ENCODE measurements around the gene PHRF1. TPM values are rescaled to one million over a fixed set of nuclear protein-coding genes. Genes with fewer than 3 reads are reported as not detected.

The PHRF1 gene
- total RNA-seq, 3 donors from 2014 or later (not counting 1 experiment from before 2014, with no cell fraction given): 46.1 to 52.0 (median 46.9) TPM

GRCh38 chr11:655036-655726, 78.9 kb downstream of the PHRF1 start:
- DNase-seq (no peak), ATAC-seq (no peak)
- no peaks in the 10 kb centered on the region for H3K27me3 ChIP-seq (ENCODE audit: control insufficient read depth, insufficient read depth, low read length)
- no peak overlapping the region for H3K27ac ChIP-seq (ENCODE audit: low read length)
- Mint-ChIP-seq H3K36me3 (no peaks in the 10 kb centered on the region), H3K27ac (no peak overlapping the region), H3K4me3 (no peak overlapping the region), H3K9me3 (no peaks in the 10 kb centered on the region), H3K4me1 (no peaks in the 10 kb centered on the region), H3K27me3 (ENCODE audit: low read depth in 2 of 2) (no peaks in the 10 kb centered on the region)
- TF ChIP-seq CTCF (IDR thresholded peaks at IDR 0.05): no peak
- H3K9me3 ChIP-seq (ENCODE audit: control insufficient read depth, insufficient read depth, low read length): no peaks in the 10 kb centered on the region
- 96% methylated on average over 30 of the region's 30 CpGs for WGBS (ENCODE audit: insufficient coverage)
- peaks cover 14% of the 10 kb centered on the region for H3K36me3 ChIP-seq (ENCODE audit: control insufficient read depth, insufficient read depth, low read length)
- H3K4me3 ChIP-seq (ENCODE audit: low read length): no peak overlapping the region
- intact Hi-C loops (cut with micrococcal nuclease): loop anchor here (10.0 kb wide), 1 partner anchor 70 kb away; no protein-coding TSS in a partner anchor
- no peaks in the 10 kb centered on the region for H3K4me1 ChIP-seq (ENCODE audit: control insufficient read depth, insufficient read depth, low read length)

- WGBS (ENCODE audit: insufficient coverage): 97% methylated on average over 14 of the region's 14 CpGs
- no peaks in the 10 kb centered on the region for H3K4me1 Mint-ChIP-seq
- Histone ChIP-seq H3K27me3 (ENCODE audit: control insufficient read depth, insufficient read depth, low read length) (no peaks in the 10 kb centered on the region), H3K9me3 (ENCODE audit: control insufficient read depth, insufficient read depth, low read length) (no peaks in the 10 kb centered on the region), H3K4me3 (ENCODE audit: low read length) (no peak overlapping the region), H3K36me3 (ENCODE audit: control insufficient read depth, insufficient read depth, low read length) (peaks cover 13% of the 10 kb centered on the region), H3K27ac (ENCODE audit: low read length) (no peak overlapping the region), H3K4me1 (ENCODE audit: control insufficient read depth, insufficient read depth, low read length) (no peaks in the 10 kb centered on the region)
- no peak overlapping the region for H3K27ac Mint-ChIP-seq
- H3K27me3 Mint-ChIP-seq (ENCODE audit: low read depth in 2 of 2): no peaks in the 10 kb centered on the region
- no peak for ATAC-seq
- H3K9me3 Mint-ChIP-seq: no peaks in the 10 kb centered on the region
- DNase-seq: no peak
- intact Hi-C loops (cut with micrococcal nuclease): loop anchor here (10.0 kb wide), 1 partner anchor 68 kb away; no protein-coding TSS in a partner anchor
- H3K4me3 Mint-ChIP-seq: no peak overlapping the region
- no peaks in the 10 kb centered on the region for H3K36me3 Mint-ChIP-seq
- TF ChIP-seq CTCF (IDR thresholded peaks at IDR 0.05): no peak
Measured at GRCh38 chr11:656426-656825, 80.2 kb downstream of the PHRF1 start.

- Mint-ChIP-seq H3K36me3 (no peaks in the 10 kb centered on the region), H3K4me3 (no peak overlapping the region), H3K27me3 (ENCODE audit: low read depth in 2 of 2) (no peaks in the 10 kb centered on the region), H3K27ac (no peak overlapping the region), H3K9me3 (no peaks in the 10 kb centered on the region), H3K4me1 (no peaks in the 10 kb centered on the region)
- no peak for ATAC-seq
- H3K4me3 ChIP-seq (ENCODE audit: low read length): no peak overlapping the region
- no peaks in the 10 kb centered on the region for H3K4me1 ChIP-seq (ENCODE audit: control insufficient read depth, insufficient read depth, low read length)
- intact Hi-C loops (cut with micrococcal nuclease): loop anchor here (10.0 kb wide), 1 partner anchor 68 kb away; no protein-coding TSS in a partner anchor
- WGBS (ENCODE audit: insufficient coverage): 91% methylated on average over 7 of the region's 7 CpGs
- H3K9me3 ChIP-seq (ENCODE audit: control insufficient read depth, insufficient read depth, low read length): no peaks in the 10 kb centered on the region
- TF ChIP-seq CTCF (IDR thresholded peaks at IDR 0.05): no peak
- no peak for DNase-seq
- no peaks in the 10 kb centered on the region for H3K27me3 ChIP-seq (ENCODE audit: control insufficient read depth, insufficient read depth, low read length)
- H3K27ac ChIP-seq (ENCODE audit: low read length): no peak overlapping the region
- peaks cover 12% of the 10 kb centered on the region for H3K36me3 ChIP-seq (ENCODE audit: control insufficient read depth, insufficient read depth, low read length)
Measured at GRCh38 chr11:656866-657265, 80.6 kb downstream of the PHRF1 start.

Measured in natural killer cell (primary cell).